Mesendoderm (in vitro differentiated cells): ENCODE results near the gene LRRC19. TPM values are rescaled to one million over a fixed set of nuclear protein-coding genes. Genes with fewer than 3 reads are reported as not detected.

Experiments used
- DNase-seq: peaks from one replicate; pipeline ENCODE4 v3.0.0; 2013
- H2AK5ac ChIP-seq: 2 replicates; pipeline ENCODE4 v1.6.1; 2013; ENCODE audit warnings: low read length, inconsistent platforms
- H2BK120ac ChIP-seq: 2 replicates; pipeline ENCODE4 v1.6.1; 2013; ENCODE audit warnings: low read depth, mild to moderate bottlenecking, low read length, moderate library complexity, mixed read lengths
- H2BK15ac ChIP-seq: replicated peaks from 2 replicates; pipeline ENCODE4 v1.6.1; 2013; ENCODE audit warnings: low read depth, mild to moderate bottlenecking, moderate library complexity
- H2BK5ac ChIP-seq: 2 replicates; pipeline ENCODE4 v1.6.1; 2013; ENCODE audit warnings: low read length, inconsistent platforms
- H3K18ac ChIP-seq: 2 replicates; pipeline ENCODE4 v1.6.1; 2013; ENCODE audit warnings: mild to moderate bottlenecking, low read length, mixed read lengths
- H3K23ac ChIP-seq: one replicate; pipeline ENCODE4 v1.6.1; 2013; ENCODE audit warnings: low read length
- H3K27ac ChIP-seq: 2 replicates; pipeline ENCODE4 v1.5.1; 2013; ENCODE audit warnings: low read depth, mild to moderate bottlenecking, inconsistent platforms, low read length, moderate library complexity
- H3K27me3 ChIP-seq: 2 replicates; pipeline ENCODE4 v1.6.1; 2013; ENCODE audit warnings: low read length, control low read depth, mild to moderate bottlenecking, inconsistent platforms; ENCODE audit not compliant: insufficient read depth, poor library complexity
- H3K36me3 ChIP-seq: 2 replicates; pipeline ENCODE4 v1.6.1; 2013; ENCODE audit warnings: low read length, inconsistent platforms; ENCODE audit not compliant: control insufficient read depth, insufficient read depth
- H3K4ac ChIP-seq: one replicate; pipeline ENCODE4 v1.6.1; 2013; ENCODE audit warnings: low read depth, mild to moderate bottlenecking, low read length, moderate library complexity
- H3K4me1 ChIP-seq: 2 replicates; pipeline ENCODE4 v1.6.1; 2013; ENCODE audit warnings: low read depth, low read length, inconsistent platforms; ENCODE audit not compliant: control insufficient read depth
- H3K4me2 ChIP-seq: 2 replicates; pipeline ENCODE4 v1.6.1; 2013; ENCODE audit warnings: low read length
- H3K4me3 ChIP-seq: 2 replicates; pipeline ENCODE4 v1.5.1; 2013; ENCODE audit warnings: mild to moderate bottlenecking, low read length
- H3K56ac ChIP-seq: one replicate; pipeline ENCODE4 v1.6.1; 2013; ENCODE audit warnings: low read length
- H3K79me1 ChIP-seq: 2 replicates; pipeline ENCODE4 v1.6.1; 2013; ENCODE audit warnings: low read length, inconsistent platforms
- H3K79me2 ChIP-seq: 2 replicates; pipeline ENCODE4 v1.6.1; 2013; ENCODE audit warnings: mild to moderate bottlenecking, low read length; ENCODE audit not compliant: control insufficient read depth, insufficient read depth
- H3K9ac ChIP-seq: 2 replicates; pipeline ENCODE4 v1.6.1; 2013; ENCODE audit warnings: low read length, inconsistent platforms
- H4K5ac ChIP-seq: one replicate; pipeline ENCODE4 v1.6.1; 2013; ENCODE audit warnings: low read length
- H4K8ac ChIP-seq: one replicate; pipeline ENCODE4 v1.6.1; 2013; ENCODE audit warnings: low read depth, mild to moderate bottlenecking, control low read depth, low read length, moderate library complexity
- WGBS: extraction: QIAGEN DNeasy Blood & Tissue Kit; methylation state at CpG from one replicate; pipeline ENCODE4 v1.1.7; 2013; ENCODE audit warnings: low lambda C conversion rate, missing lambda C conversion rate; ENCODE audit not compliant: insufficient coverage; ENCODE audit errors: extremely low coverage; 5-methylcytosine and 5-hydroxymethylcytosine counted together
- polyA plus RNA-seq, 2 experiments: library from polyadenylated mRNA; stranded (reverse); fragments of 200-250 nt; gene quantifications; one replicate each; pipeline ENCODE4 v1.2.3, GENCODE V29; 2013

LRRC19 gene, protein sequence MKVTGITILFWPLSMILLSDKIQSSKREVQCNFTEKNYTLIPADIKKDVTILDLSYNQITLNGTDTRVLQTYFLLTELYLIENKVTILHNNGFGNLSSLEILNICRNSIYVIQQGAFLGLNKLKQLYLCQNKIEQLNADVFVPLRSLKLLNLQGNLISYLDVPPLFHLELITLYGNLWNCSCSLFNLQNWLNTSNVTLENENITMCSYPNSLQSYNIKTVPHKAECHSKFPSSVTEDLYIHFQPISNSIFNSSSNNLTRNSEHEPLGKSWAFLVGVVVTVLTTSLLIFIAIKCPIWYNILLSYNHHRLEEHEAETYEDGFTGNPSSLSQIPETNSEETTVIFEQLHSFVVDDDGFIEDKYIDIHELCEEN
- not detected for polyA plus RNA-seq (2013, experiment 1 of 2)
- not detected for polyA plus RNA-seq (2013, experiment 2 of 2)

DNA sequence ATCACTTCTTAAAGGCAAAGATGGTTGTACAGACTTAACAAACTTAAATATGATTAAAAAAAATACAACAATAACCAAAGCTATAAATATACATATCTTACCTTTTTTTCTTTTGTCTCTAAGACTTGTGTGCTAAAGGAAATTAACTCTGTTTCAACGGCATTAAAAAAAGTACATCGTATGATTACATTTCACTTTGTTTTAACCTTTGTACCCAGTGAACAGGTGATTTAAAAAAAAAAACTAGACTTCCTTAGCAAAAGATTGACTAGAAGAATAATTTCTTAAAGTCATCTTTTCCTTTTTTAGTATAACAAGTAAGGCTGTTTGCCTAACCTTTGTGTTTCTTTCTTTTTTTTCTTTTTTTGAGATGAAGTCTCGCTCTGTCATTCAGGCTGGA, at the start of gene LRRC19:
LRRC19 (minus strand) TSS at position 182 of the 400 bp plus-strand sequence. CDS start 5,978 bp downstream, outside the sequence.
- Histone ChIP-seq H3K56ac (no peak within 1 kb of the TSS), H3K27ac (no peak within 1 kb of the TSS), H3K18ac (no peak within 1 kb of the TSS), H3K4me2 (no peak within 1 kb of the TSS), H3K36me3 (no peaks in the 10 kb centered on the region), H3K79me2 (no peaks in the 10 kb centered on the region), H3K27me3 (no peaks in the 10 kb centered on the region), H2AK5ac (no peak within 1 kb of the TSS), H4K8ac (no peak within 1 kb of the TSS), H2BK5ac (no peak within 1 kb of the TSS), H3K4me3 (no peak within 1 kb of the TSS), H3K23ac (no peak within 1 kb of the TSS), H3K9ac (no peak within 1 kb of the TSS), H4K5ac (no peak within 1 kb of the TSS), H3K4ac (no peak within 1 kb of the TSS), H3K79me1 (no peaks in the 10 kb centered on the region), H2BK120ac (no peak within 1 kb of the TSS), H3K4me1 (no peaks in the 10 kb centered on the region), H2BK15ac (no peak within 1 kb of the TSS)
- no peak for DNase-seq
- WGBS: no CpG with 5 or more reads among the region's 3 CpGs

DNA sequence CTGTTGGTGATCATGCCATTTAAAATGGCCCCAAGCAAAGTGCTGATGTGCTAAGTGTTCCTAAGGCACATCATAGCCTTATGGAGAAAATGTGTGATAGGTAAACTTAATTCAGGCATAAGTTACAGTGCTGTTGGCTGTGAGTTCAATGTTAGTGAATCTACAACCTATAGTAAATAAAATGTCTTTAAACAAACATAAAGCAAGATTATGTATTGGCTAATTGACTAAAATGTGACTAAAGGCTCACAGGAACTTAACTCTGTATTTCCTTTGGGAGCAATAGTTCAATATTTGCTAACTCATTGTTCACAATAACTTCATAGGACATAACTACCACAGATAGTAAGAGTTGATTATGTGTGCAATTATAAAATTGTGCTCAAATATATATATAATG, 49.4 kb upstream of the LRRC19 start:
- Histone ChIP-seq H3K27ac (no peak overlapping the region), H3K36me3 (no peaks in the 10 kb centered on the region), H3K4me3 (no peak overlapping the region), H2BK5ac (no peak overlapping the region), H2AK5ac (no peak overlapping the region), H3K79me2 (no peaks in the 10 kb centered on the region), H3K56ac (no peak overlapping the region), H3K4ac (no peak overlapping the region), H3K79me1 (no peaks in the 10 kb centered on the region), H3K9ac (no peak overlapping the region), H3K18ac (no peak overlapping the region), H3K23ac (no peak overlapping the region), H3K4me1 (no peaks in the 10 kb centered on the region), H3K4me2 (no peak overlapping the region), H2BK120ac (no peak overlapping the region), H4K8ac (no peak overlapping the region), H2BK15ac (no peak overlapping the region), H4K5ac (no peak overlapping the region), H3K27me3 (no peaks in the 10 kb centered on the region)
- no peak for DNase-seq

DNA sequence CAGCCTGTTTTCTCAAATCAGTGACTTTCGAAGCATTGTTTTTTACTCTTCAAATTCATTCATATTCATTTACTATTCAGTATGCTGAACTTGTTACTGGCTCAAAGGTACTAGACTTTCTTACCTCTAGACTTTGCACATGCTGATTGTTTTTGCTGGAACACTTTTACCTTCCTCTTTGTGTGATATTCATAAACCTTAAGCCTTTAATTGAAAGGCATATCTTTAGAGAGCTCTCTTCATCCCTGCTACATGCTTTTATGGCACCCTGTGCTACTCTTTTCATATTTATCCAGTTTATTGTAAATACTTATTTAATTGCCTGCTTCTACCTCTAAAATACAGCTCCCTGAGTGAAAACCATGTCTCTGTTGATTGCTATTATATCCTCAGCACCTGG, 48.7 kb upstream of the LRRC19 start:
- Histone ChIP-seq H3K36me3 (no peaks in the 10 kb centered on the region), H3K79me2 (no peaks in the 10 kb centered on the region), H3K18ac (no peak overlapping the region), H3K4me1 (no peaks in the 10 kb centered on the region), H2BK120ac (no peak overlapping the region), H3K23ac (no peak overlapping the region), H3K4me3 (no peak overlapping the region), H2AK5ac (no peak overlapping the region), H3K27ac (no peak overlapping the region), H2BK5ac (no peak overlapping the region), H4K8ac (no peak overlapping the region), H3K9ac (no peak overlapping the region), H3K4me2 (no peak overlapping the region), H4K5ac (no peak overlapping the region), H2BK15ac (no peak overlapping the region), H3K27me3 (no peaks in the 10 kb centered on the region), H3K56ac (no peak overlapping the region), H3K4ac (no peak overlapping the region), H3K79me1 (no peaks in the 10 kb centered on the region)
- no peak for DNase-seq
- no CpG with 5 or more reads among the region's 1 CpG for WGBS

DNA sequence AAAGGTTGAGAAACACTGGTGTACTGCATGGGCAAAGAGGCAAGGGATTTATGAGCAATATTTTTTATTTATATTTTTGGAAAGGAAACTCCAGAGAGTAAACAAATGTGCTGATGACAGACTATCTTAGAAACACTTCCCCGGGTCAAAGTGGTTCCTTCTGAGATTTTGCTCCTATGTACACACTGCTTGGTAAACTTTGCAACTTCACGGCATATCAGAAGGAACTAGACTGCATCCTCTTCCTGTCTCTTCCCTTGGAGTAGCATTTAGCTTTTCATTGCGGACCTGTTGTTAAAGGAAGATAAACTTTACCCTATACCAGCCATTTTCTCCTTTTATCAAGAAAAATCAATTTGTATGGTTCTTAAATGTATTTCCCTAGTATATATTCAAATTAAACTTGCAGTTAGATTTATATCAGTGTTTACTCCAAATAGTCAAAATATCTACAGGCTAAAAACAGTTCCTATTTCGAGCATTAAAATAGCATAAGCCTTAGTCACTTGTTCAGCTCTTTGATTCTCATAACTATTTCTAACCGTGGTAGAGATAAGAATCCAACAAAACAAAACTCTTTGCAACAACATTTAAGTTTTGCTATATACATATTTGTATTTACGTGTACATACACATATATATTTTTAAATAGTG, 48.0 kb upstream of the LRRC19 start:
- Histone ChIP-seq H2BK120ac (no peak overlapping the region), H3K4me2 (no peak overlapping the region), H3K56ac (no peak overlapping the region), H4K5ac (no peak overlapping the region), H2AK5ac (no peak overlapping the region), H3K27ac (no peak overlapping the region), H3K79me1 (no peaks in the 10 kb centered on the region), H2BK5ac (no peak overlapping the region), H3K18ac (no peak overlapping the region), H2BK15ac (no peak overlapping the region), H3K4me3 (no peak overlapping the region), H3K79me2 (no peaks in the 10 kb centered on the region), H3K4me1 (no peaks in the 10 kb centered on the region), H3K36me3 (no peaks in the 10 kb centered on the region), H3K27me3 (no peaks in the 10 kb centered on the region), H4K8ac (no peak overlapping the region), H3K9ac (no peak overlapping the region), H3K23ac (no peak overlapping the region), H3K4ac (no peak overlapping the region)
- DNase-seq: no peak
- no CpG with 5 or more reads among the region's 6 CpGs for WGBS

DNA sequence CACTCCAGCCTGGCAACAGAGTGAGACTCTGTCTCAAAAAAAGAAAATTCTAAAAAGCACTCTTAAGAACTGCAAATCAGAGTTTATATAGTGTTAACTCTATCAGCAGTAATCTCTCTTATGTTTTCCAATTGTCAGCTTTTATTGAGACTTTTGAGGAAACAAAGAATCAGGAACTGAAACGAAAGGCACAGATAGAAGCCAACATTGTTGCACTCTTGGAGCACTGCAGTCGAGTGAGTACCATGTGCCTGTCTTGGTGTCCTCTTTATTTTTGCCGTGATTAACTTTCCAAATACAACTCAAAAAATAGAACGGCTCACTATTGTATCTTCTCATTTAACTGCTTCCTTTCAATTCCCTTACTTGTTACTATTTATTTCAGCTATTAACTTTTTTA, 41.7 kb upstream of the LRRC19 start:
- no peaks in the 10 kb centered on the region for H3K79me2 ChIP-seq
- H2BK5ac ChIP-seq: no peak overlapping the region
- H3K18ac ChIP-seq: no peak overlapping the region
- H3K4me3 ChIP-seq: no peak overlapping the region
- H4K5ac ChIP-seq: no peak overlapping the region
- no peak overlapping the region for H2BK15ac ChIP-seq
- H3K9ac ChIP-seq: no peak overlapping the region
- H4K8ac ChIP-seq: no peak overlapping the region
- no peak overlapping the region for H2AK5ac ChIP-seq
- H3K36me3 ChIP-seq: no peaks in the 10 kb centered on the region
- WGBS: no CpG with 5 or more reads among the region's 4 CpGs
- no peak overlapping the region for H3K23ac ChIP-seq
- no peak overlapping the region for H3K4ac ChIP-seq
- H3K27me3 ChIP-seq: no peaks in the 10 kb centered on the region
- H3K56ac ChIP-seq: no peak overlapping the region
- no peak overlapping the region for H3K27ac ChIP-seq
- no peak overlapping the region for H2BK120ac ChIP-seq
- H3K79me1 ChIP-seq: no peaks in the 10 kb centered on the region
- H3K4me1 ChIP-seq: no peaks in the 10 kb centered on the region
- no peak overlapping the region for H3K4me2 ChIP-seq
- DNase-seq: no peak
